C4-2B (cell line): ENCODE results near the gene PTPRD.

Source experiments
- H3K27ac ChIP-seq: fragments of 450-650 bp; 2 replicates; pipeline ENCODE4 v1.5.1; 2017
- ZFX ChIP-seq: fragments of 450-650 bp; IDR thresholded peaks from 2 replicates; pipeline ENCODE4 v1.6.1; 2017
- TF ChIP-seq, protein P1 (sequence below): fragments of 450-650 bp; conservative IDR thresholded peaks from 2 replicates; pipeline ENCODE4 v1.5.1; 2017; ENCODE audit warnings: mild to moderate bottlenecking

Gene PTPRD

DNA sequence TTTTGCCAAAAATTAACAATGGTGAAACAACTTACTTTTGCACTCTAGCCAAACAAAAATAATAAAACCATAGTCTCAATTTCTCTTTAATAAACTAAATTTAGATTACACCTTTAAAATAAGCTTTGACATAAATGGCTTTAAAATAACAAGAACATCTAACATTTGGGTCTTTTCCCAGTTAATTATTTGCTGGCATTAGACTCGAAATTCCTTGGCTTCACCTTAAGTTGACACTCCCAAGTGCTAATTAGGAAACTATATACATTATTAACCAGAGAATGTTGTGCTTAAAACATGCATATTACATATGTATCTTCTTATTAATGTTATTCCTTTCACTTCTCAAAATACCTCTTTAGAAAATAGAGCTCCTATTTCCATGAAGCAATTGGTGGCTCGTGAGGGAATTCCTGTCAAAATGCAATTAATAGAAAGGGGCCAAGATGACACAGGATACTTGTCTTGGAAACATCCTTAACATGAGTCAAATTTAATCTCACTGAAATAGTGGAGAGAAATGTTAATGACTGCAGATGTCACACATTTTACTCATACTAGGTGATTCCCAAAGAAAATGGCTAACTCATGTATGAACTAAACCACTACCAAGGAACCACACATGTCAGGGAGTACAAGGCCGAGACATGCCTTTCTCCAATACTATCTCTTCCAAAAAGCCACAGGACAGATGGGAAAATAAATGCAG is 1880.3 kb downstream of the PTPRD start:
- no peak overlapping the region for H3K27ac ChIP-seq
- no peak for TF ChIP-seq ZFX
- TF ChIP-seq, protein P1, sequence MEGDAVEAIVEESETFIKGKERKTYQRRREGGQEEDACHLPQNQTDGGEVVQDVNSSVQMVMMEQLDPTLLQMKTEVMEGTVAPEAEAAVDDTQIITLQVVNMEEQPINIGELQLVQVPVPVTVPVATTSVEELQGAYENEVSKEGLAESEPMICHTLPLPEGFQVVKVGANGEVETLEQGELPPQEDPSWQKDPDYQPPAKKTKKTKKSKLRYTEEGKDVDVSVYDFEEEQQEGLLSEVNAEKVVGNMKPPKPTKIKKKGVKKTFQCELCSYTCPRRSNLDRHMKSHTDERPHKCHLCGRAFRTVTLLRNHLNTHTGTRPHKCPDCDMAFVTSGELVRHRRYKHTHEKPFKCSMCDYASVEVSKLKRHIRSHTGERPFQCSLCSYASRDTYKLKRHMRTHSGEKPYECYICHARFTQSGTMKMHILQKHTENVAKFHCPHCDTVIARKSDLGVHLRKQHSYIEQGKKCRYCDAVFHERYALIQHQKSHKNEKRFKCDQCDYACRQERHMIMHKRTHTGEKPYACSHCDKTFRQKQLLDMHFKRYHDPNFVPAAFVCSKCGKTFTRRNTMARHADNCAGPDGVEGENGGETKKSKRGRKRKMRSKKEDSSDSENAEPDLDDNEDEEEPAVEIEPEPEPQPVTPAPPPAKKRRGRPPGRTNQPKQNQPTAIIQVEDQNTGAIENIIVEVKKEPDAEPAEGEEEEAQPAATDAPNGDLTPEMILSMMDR: no peak

DNA sequence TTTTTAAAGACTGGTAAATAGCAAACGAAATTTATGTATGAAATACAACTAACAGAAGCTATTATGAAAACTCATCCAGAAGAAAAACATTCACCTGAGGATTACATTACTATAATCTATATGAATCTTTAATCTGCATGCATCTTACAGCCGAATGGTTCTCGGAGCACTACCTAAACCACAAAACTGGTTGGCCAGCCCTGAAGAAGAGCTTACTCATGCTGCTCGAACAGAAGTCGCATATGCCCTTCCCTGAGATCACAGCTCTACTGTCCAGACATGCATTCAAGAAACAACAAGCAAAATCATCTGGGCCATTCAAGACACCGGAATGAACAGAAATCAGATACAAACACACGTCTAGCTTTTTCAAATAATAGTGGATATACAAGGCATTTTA is 1882.2 kb downstream of the PTPRD start:
- no peak overlapping the region for H3K27ac ChIP-seq
- TF ChIP-seq, protein P1: no peak
- no peak for TF ChIP-seq ZFX

DNA sequence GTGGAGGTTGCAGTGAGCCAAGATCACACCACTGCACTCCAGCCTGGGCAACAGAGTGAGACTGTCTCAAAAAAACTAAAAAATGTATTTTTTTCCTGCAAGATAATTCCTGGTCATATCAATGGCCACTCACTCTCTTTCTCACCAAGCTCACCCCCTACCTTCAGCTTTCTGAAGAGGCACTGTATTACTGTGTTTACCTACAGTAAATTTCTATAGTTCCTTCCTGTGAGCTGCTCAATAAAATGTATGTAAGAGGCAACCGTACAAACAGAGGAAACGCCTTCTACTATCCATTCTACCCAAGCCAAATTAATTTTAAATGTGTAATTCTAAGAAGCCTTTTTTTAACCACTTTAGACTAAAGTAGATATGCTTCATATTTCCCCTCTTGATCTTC is 1883.9 kb downstream of the PTPRD start:
- no peak for TF ChIP-seq ZFX
- TF ChIP-seq, protein P1: no peak
- H3K27ac ChIP-seq: no peak overlapping the region

DNA sequence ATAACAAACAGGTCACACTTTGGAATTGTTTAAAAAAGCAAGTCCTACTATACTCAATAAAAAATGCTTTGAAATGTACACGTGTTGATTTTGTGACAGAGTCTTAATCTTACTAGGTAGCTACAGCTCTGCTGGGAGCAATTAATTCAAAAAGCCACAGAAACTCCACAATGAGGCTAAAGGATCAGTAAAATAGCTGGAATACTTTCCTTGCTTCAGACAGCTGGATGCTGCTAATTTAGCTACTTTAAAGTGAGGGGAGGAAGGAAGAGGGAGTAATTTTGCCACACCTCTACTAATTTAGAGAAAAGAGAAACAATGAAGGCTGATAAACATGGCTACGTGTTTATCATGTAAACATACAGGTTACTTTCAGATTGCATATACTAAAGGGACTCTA is 1885.6 kb downstream of the PTPRD start:
- TF ChIP-seq, protein P1: no peak
- no peak for TF ChIP-seq ZFX
- no peak overlapping the region for H3K27ac ChIP-seq

DNA sequence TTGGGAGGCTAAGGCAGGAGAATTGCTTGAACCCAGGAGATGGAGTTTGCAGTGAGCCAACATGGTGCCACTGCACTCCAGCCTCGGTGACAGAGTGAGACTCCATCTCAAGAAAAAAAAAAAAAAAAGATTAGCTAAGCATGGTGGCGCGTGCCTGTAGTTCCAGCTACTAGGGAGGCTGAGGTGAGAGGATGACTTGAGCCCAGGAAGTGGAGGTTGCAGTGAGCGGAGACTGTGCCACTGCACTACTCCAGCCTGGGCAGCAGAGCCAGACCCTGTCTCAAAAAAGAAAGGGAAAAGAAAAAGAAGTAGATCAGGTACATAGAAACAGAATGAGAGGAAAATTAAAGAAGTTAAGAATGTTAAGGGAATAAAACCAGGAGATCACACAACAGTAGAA is 1886.1 kb downstream of the PTPRD start:
- no peak overlapping the region for H3K27ac ChIP-seq
- no peak for TF ChIP-seq ZFX
- TF ChIP-seq, protein P1: no peak

DNA sequence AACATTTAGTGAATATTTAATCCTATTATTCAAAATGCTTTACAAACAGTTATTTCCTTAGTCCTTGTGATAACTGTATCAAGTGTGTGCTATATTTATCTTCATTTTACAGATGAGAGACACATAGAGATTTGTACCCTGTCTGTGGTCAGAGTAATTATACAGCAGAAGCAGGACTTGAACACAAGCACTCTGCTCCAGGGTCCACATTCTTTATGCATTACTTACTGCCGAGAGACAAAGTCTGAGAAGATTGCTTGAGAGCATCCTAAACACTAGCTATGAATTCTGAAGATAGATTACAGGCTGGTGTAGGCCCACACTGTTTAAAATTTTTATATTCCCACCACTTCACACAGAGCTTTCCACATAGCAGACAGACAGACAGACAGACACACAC is 1887.2 kb downstream of the PTPRD start:
- no peak overlapping the region for H3K27ac ChIP-seq
- TF ChIP-seq ZFX: no peak
- TF ChIP-seq, protein P1: no peak

DNA sequence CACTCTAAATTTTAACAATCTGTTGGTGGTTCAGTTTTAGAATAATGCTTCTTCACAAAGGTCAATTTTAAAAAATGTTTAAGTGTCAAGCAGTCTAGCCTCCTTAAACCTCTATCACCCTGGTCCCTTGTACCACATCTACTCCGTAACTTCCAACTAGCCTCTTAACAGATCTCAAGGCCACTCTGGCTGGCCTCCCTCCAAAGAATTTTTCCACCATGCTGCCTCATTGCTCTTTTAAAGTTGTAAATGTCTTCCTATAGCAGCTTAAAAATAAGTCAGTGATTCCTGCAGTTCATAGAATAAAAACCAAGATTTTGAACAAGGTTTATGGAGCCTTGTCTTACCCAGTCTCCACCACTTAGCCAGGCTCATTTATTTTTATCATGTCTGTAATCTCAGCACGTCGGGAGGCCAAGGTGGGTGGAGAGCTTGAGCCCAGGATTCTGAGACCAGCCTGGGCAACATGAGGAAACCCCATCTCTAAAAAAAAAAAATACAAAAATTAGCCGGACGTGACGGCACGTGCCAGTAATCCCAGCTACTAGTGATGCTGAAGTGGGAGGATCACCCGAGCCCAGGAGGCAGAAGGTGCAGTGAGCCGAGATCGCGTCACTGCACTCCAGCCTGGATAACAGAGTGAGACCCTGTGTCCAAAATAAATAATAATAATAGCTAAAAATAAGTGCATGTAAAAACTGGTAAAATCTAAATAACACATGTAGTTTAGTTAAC is 1888.4 kb downstream of the PTPRD start:
- TF ChIP-seq, protein P1: no peak
- no peak for TF ChIP-seq ZFX
- H3K27ac ChIP-seq: no peak overlapping the region
